NCI-H1436 treated with DMSO at 0.1 percent for 48 hours (cell line): ENCODE measurements around the gene ZDHHC14.
"Not testable (repeated sequence)": the region's sequence is repeated elsewhere in the genome, so short reads cannot be mapped to it uniquely, and the experiment has no call there.

Experiments used
- DNase-seq: peaks from one replicate; lab custom pipeline; 2025; lab: John Stamatoyannopoulos, UW

The ZDHHC14 gene

DNA sequence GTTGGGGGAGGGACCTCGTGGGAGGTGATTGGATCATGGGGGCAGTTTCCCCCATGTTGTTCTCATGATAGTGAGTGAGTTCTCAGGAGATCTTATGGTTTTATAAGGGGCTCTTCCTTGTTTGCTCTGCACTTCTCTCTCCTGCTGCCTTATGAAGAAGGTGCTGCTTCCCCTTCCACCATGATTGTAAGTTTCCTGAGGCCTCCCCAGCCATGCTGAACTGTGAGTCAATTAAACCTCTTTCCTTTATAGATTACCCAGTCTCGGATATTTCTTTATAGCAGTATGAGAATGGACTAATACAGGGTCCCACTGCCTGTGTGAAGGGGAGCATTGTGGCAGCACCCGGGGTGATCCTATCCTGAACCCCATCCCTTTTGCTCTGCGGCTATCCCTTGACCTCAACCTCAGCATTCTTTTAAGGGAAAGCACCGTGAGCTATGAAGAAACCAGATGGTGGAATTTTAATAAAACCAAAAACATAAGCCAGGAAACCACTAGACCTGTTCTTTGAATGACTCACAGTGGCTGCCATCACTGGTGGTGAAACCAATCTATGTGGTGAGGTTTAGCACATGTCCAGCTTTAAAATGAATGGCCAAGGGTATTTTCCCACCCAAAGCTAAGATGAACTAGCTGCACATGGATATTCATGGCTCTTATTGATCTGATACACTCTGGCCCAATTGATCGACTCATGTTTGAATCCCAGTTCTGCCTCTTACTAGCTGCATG, 62.2 kb downstream of the ZDHHC14 start:
- DNase-seq = no peak

DNA sequence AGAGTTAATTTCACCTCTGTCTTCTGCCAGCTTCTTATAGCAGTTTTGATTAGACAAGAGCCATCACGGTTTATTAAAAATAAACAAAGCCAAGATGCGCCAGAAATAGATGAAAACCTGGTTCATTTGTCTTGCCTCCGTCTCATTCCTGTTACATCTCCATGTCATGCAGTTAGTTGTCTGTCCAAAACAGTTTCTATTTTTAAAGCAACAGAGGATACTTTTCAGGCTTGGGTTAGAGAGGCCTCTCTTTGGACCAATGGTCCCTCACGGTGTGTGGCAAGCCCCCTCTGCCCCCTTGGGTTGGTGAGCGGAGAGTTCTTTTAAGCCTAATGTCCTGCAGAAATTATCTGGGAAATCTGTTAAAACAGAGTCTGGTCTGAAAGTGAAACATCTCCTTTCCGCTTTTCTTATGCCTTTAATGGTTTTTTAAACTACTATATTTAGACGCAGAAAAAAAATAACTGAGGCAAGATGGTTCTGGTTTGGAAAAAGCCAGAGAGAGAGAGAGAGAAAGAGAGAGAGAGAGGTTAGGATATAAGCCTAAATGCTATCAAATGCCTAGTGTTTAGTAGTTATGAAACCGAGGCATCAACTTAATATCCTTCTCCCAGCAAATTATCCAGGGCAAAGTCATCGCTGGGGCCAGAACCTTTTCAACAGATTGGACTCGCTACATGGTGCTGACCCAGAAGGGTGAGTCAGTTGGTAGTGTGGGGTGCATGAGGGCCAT, 64.5 kb downstream of the ZDHHC14 start:
- no peak for DNase-seq

DNA sequence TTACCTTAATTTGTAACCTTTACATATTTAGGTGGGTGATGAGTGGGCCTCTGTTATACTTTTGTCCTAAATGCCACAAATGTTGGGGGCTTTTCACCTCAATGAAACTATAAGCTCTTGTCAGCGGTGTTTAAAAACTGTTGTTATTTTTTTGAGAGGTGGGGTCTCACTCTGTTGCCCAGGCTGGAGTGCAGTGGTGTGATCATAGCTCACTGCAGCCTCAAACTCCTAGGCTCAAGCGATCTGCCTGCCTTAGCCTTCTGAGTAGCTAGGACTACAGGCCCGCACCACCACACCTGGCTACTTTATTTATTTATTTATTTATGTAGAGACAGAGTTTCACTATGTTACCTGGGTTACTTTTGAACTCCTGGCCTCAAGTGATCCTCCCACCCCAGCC, 66.7 kb downstream of the ZDHHC14 start:
- no peak for DNase-seq

DNA sequence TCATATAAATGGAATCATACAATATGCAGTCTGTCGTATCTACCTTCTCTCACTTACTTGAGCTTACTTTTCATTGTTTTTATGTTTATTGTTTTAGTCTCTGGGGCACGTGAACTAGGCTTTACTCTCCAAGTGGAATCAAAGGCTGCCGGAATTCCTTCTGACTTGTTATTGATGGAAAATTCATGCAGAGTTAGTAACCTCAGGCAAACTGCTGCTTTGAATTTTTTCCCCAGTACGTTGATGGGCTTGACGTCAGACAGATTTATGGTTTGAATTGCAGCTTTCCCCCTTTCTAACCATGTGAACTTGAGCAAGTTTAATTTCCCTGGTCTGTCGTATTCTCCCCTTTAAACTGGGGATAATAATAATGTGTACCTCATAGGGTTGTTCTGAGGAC, 68.6 kb downstream of the ZDHHC14 start:
- DNase-seq = no peak

DNA sequence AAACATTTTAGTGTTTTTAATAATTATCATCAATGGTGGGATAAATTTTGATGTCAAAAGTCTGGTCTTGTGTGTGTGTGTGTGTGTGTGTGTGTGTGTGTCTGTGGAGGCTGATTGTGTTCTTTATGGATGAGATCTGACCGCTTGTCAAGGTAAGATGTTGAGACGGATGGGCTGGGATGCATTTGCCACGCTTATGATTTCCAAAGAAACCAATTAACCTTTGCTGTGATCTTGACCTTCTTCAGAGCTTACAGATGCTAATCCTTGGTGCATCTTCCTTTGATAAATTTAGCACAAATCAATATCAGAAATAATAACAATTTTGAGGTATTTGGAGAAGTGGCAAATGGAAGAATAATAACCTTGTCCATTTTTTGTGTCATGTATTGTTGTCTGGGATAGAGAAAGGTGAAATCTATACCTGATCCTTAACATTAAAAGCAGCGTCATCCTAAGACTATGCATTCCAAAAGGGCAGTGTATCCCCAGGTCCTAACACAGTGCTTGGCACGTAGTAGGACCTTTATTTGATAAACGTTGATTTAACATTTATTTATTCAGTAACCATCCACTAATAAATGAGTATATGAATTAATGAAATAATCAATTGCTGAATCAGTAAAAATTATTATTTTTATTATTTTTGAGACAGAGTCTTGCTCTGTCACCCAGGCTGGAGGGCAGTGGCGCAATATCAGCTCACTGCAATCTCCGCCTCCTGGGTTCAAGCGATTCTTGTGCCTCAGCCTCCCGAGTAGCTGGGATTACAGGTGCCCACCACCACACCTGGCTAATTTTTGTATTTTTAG, 70.1 kb downstream of the ZDHHC14 start:
- DNase-seq = no peak

DNA sequence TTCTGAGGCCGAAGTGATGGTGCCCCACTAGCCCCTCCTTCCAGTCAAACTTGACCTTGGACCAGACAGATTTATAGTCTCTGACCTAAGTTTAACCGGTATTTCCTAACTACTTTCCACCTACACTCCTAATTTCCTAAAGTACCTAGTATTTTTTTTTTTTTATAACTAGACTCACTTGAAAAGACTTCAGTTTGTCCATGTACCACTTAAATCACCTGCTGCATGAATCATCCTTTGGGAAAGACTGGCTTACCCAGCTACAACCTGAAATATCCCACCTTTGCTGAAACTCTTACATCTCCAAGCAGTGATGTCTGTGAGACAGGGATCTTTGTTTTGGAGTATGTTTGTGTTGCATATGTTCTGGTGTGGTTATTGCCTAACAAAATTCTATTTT, 71.1 kb downstream of the ZDHHC14 start:
- no peak for DNase-seq

DNA sequence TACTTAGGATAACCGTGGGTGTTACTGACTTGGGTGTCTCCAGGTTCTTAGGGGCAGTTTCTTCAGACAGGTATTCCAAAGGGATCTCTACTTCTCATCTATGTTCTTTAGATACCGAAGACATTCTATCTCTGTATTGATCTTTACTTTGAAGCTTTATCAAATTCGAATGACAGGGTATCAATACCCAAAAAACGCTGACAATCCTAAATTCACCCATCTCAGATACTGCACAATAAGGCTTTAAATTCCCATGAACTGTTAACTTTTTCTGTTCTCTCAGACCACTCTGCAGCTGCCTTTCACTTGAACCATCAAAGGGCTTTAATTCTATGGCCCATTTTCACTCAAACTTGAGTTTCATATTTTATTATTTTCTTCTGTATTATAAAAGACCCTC, 72.1 kb downstream of the ZDHHC14 start:
- no peak for DNase-seq

DNA sequence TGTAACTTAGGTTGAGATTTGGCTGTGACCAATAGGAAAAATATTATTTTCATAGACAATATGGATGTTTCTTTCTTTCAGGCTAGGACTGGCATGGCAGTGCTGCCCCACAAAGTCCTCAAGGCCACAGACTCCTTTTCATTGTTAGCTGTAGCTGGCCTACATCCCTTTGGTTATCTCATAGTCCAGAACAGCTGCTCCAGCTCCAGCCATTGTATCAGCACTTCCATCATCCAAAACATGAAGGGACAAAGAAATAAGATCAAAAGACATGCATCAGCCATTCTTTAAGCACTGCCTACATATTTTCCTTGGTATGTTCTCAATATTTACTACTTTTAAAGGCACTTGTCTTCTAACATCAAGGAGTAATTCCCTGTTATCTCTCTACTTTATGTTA, 73.0 kb downstream of the ZDHHC14 start:
- DNase-seq = no peak

DNA sequence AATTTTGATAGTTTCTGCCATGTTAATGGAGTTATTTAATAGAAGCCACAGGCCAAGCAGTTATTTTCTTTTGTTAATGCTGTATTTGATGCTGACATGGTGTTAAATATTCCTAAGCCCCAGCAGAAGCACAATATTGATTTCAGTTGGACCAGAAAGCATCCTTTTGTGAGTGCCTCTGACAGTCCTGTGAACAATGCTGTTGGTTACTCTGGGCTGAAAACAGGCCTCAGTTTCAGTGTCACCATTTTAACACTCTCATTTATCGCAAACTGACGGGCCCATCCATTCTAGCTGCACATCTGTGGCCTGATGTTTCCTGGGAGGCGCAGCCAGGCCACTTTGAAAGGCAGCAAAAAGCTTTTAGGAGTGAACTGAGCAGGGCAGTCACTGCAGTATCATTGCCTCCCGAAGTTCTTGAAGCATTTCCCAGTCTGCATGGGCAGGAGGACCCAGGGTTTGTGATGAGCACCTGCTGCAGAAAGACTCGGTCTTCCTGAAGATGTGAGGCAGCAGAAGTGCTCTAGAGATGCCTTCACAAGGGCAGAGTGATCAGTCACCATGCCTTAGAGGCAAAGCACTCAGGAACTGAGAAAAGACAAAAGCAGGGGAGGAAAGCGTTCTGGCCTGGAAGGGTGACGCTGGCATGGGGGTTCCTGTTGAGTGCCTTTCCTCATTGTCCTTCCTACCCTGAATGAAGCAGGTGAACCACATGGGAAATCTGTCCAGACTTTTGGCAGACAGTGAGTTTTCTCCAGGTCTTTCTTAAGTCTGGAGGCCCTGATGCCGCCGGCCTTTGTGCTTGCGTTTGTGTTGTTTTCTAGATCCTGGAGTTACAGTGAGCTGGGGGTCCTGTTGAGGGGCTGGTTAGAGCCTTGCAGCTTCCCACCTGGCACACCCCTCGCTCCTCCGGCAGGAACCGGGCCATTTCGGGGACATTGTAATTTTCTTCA, 74.0 kb downstream of the ZDHHC14 start:
- DNase-seq = no peak

DNA sequence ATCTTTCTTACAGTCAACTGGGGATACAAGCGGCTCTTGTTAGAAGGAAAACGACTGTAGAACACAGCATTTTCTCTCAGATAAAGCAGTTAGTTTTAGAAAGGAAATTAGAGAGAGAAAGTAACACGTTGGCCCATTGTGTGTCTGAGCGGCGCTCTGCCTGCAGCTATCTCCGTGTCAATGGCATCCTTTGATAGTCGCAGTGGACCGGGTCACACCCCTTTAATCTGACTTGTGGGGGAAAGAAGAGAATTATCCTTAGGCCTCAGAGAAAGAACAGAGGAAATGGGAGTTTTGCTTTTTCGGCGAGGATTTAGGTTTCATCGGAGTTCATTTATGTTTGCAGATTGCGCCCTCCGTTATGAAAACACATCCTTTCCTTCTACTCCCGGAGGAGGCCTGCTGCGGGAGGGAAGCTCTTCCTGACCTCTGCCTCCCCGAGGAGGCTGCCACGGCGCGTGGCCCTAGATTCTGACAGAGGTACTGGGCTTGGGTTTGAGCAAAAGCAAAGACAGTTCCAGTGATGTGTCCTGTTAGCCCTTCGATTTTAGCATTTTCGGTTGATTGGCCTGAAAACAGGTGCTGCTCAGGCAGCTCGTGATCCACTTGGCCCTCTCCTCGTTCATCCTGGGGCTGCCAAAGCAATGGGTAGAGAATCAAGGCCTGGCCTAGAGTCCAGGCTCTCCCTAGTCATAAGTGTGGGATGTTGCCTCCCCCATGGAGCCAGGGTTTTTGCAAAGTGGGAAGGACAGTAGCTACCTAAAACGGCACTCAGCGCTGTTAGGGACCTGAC, 74.9 kb downstream of the ZDHHC14 start:
- DNase-seq = no peak

DNA sequence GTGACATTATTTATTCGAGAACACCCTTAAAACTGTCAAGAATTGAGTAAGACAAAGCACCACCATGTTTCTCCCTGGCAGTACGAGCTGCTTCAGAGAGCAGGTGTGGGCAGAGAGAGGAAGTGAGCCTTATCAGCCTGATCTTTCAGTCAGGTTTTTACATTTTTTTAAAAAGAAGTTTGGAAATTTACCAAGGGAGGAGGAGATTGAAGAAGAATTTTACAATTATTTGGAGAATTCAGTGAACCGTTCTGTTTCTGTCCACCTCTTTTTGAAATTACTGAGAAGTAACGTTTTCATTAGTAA, 75.5 kb downstream of the ZDHHC14 start:
- DNase-seq = no peak

DNA sequence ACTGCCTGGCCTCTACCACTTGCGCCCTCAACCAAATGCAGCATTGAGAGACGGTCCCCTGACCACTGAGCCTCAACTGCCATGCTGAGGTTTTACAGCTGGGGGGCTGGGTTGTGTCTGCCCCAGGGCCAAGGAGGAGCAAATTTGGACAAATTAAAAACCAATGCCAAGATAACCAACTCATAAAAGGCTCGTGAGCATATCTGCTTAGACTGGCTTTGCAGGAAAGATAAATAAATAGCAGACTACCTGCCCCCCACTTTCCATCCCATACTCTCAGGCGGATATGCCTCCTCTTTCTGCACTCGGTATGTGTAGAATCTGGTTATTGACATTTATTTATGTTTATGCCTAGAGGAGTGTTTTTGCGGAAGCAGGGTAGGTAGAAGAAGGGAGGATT, 76.8 kb downstream of the ZDHHC14 start:
- no peak for DNase-seq

DNA sequence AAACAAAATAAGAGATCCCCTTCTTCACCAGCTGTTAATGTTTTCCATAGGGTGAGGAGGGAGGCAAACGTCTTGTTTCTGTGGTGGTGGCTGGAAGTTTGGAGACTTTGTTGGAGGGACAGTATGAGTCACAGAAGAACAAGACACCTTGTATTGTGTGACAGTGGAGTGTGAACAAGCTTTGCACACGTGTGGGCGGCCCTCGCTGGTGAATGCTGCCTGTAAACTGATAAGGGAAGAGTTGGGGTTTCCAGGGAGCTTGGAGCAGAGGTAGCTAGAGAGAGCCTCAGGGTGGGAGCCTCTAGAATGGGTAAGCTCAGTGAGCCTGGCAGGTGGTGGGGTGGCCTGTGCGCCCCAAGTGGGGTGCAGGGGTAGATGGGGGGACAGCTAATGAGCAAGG, 78.3 kb downstream of the ZDHHC14 start:
- no peak for DNase-seq

DNA sequence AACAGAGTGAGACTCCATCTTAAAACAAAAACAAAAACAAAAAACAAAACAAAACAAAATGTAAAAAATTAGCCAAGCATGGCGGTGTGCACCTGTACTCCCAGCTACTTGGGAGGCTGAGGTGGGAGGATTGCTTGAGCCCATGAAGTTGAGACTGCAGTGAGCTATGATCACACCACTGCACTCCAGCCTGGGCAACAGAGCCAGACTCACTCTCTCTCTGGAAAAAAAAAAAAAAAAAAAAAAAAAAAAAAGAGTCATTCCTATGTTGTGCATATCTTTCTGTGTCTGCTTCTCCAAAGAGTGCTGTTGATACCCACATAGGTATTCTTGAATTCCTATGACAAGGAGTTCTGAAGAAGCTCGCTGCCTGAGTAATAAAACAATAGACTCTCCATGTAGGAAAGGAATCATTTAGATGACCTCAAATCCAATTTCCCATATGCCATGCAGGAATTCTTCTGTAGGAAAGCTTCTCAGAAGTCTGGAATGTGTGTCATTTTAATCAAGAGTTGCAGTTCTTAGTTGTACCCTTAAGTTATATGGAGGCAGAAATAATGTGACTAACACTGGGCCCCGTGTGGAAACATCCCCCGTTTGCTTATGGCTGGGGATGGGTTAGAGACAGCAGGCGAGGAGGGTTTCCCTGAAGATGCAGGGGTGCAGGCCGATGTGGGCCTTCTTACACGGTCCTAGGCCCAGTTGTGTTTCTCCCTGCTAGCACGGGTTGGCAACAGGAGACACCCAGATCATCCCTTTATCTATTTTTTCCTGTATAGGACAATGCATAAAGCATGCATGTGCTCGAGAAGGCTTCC, 79.4 kb downstream of the ZDHHC14 start:
- DNase-seq = no peak

DNA sequence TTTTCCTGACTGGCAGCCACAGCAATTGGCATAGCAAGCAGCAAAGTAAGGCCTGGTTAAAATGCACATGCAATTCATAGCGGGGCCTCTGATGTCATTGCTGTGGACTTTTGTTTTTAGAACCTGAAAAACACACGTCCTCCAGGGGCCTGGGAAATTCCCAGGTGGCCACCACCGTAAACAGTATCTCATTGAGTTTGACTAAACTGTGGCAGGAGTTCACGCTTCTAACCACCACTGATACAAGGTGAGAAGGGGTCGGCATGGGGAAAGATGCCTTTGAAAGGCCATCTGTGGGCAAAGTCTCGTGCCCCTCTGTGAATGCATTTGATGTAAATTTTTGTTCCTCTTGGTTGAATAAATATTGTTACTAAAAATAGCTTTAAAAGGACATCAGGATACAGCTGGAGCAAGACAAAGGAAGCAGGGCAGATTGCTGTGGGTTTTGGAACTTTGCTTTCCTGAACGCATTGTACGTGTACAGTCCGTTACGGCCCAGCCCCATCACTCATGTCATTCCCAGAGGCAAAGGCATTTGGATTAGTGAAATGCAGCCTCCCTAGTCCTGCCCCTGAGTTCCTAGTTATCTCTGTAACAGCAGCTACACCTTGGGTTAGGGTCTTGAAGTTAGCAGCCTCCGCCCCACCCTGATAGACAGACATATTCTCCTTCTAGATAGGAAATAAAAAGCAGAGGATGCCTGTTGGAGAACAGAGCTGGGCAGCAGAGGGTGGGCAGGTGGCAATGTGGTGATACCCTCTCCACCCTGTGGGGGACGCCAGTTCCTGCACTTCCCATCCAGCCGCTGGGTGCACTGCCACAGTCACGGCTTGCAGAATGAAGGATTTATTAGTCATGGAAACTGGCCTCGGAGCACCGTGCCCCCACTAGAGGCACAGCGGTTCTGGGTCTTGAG, 80.3 kb downstream of the ZDHHC14 start:
- no peak for DNase-seq

DNA sequence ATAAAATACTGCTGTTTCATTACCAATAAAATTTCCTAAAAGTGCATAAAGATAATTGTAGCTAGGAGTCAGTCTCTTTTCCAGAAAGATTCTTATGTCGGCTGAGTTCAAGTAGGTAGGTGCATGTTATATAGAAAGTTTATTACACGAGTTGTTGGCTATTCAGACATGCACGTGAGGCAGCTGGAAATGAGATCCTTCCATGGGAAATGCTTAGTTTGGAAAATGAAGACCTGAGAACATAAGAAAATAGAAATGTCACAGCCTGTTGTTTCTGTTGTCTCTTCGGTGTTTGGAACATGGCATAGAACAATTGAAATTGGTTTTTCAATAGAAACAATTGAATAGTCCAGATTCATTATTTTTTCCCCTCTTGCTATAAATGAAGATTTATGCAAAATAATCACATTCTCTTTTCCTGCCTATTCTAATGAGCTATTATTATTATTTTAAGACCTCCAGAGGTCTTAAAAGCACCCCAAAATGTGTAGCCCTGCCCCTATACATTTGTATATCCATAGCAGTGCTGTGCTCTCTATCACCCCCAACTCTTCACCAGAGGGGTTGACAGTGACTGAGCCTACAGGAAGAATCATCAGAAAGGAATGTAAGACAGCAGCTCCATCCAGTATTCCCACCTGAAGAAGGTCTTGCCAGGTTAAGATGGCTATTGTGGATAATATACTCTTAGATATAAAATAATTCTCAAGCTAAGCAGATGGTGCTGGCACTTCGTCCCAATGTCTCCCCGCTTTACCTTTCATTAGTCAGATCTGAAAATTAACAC, 82.2 kb downstream of the ZDHHC14 start:
- no peak for DNase-seq

DNA sequence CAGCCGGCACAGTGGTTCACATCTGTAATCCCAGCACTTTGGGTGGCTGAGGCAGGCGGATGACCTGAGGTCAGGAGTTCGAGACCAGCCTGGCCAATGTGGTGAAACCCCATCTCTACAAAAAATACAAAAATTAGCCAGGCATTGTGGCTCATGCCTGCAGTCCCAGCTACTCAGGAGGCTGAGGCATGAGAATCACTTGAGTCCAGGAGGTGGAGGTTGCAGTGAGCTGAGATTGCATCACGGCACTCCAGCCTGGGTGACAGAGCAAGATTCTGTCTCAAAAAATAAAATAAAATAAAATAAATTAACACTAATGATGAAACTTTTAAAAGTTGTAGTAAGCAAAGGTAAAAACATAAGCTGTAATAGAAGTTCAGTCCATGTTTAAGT, 82.7 kb downstream of the ZDHHC14 start:
- not testable (repeated sequence) for DNase-seq
